Karpas-422 (cell line): ENCODE results near the gene WDFY2. TPM values are rescaled to one million over a fixed set of nuclear protein-coding genes. Genes with fewer than 3 reads are reported as not detected.
A peak's percentile ranks its signal among the peaks of the same experiment; 100 is the strongest.

Experiments used
- DNase-seq: peaks from one replicate; pipeline ENCODE4 v3.0.0-alpha.2; 2015
- H2AFZ ChIP-seq: fragments of 200-600 bp; sonication (generic); 2 replicates; pipeline ENCODE4 v1.6.1; 2014; ENCODE audit warnings: antibody characterized with exemption, low read length, mixed read lengths
- H3K27ac ChIP-seq: fragments of 200-600 bp; sonication (generic); 2 replicates; pipeline ENCODE4 v1.5.1; 2014; ENCODE audit warnings: mild to moderate bottlenecking, low read length, moderate library complexity
- H3K27me3 ChIP-seq: fragments of 200-600 bp; sonication (generic); 2 replicates; pipeline ENCODE4 v1.6.1; 2014; ENCODE audit warnings: low read length, mixed read lengths
- H3K36me3 ChIP-seq: fragments of 200-600 bp; sonication (generic); 2 replicates; pipeline ENCODE4 v1.6.1; 2014; ENCODE audit warnings: low read length, mixed read lengths; ENCODE audit not compliant: insufficient read depth
- H3K4me1 ChIP-seq: fragments of 200-600 bp; sonication (generic); 2 replicates; pipeline ENCODE4 v1.6.1; 2014; ENCODE audit warnings: mild to moderate bottlenecking, low read length, mixed read lengths
- H3K4me2 ChIP-seq: fragments of 200-600 bp; sonication (generic); 2 replicates; pipeline ENCODE4 v1.6.1; 2014; ENCODE audit warnings: low read length, low read depth, mild to moderate bottlenecking; ENCODE audit not compliant: poor library complexity, severe bottlenecking
- H3K4me3 ChIP-seq: fragments of 200-600 bp; sonication (generic); 2 replicates; pipeline ENCODE4 v1.5.1; 2014; ENCODE audit warnings: mild to moderate bottlenecking, antibody characterized with exemption, low read length, mixed read lengths
- H3K79me2 ChIP-seq: fragments of 200-600 bp; sonication (generic); 2 replicates; pipeline ENCODE4 v1.6.1; 2014; ENCODE audit warnings: mild to moderate bottlenecking, low read length, mixed read lengths
- H3K9ac ChIP-seq: fragments of 200-600 bp; sonication (generic); 2 replicates; pipeline ENCODE4 v1.6.0; 2014; ENCODE audit warnings: low read length
- H3K9me2 ChIP-seq: fragments of 200-600 bp; sonication (generic), shearing (Covaris generic); replicated peaks from 2 replicates; pipeline ENCODE4 v1.6.0; 2014; ENCODE audit warnings: mild to moderate bottlenecking, low read length, moderate library complexity; ENCODE audit not compliant: insufficient read depth
- H3K9me3 ChIP-seq: fragments of 300-700, 200-600 bp; sonication (generic); 2 replicates; pipeline ENCODE4 v1.6.1; 2014; ENCODE audit warnings: low read length, mixed read lengths
- H4K20me1 ChIP-seq: fragments of 200-600 bp; sonication (generic); 2 replicates; pipeline ENCODE4 v1.6.1; 2014; ENCODE audit warnings: mild to moderate bottlenecking, antibody characterized with exemption, low read length, low read depth; ENCODE audit not compliant: insufficient read depth
- total RNA-seq: library from RNA; depleted of rRNA; stranded (reverse); fragments of >200 nt; shearing (Covaris generic); gene quantifications from 2 replicates; pipeline ENCODE4 v1.2.3, GENCODE V29; 2014; ENCODE audit warnings: low replicate concordance

The WDFY2 gene
- total RNA-seq, 1 experiment from 2014 or later: 4.1 TPM

- DNase-seq: no peak
- no peak overlapping the region for H3K4me2 ChIP-seq
- H2AFZ ChIP-seq: no peak overlapping the region
- no peaks in the 10 kb centered on the region for H3K27me3 ChIP-seq
- no peaks in the 10 kb centered on the region for H3K9me3 ChIP-seq
- H4K20me1 ChIP-seq: no peaks in the 10 kb centered on the region
- no peak overlapping the region for H3K27ac ChIP-seq
- no peak overlapping the region for H3K4me3 ChIP-seq
- H3K79me2 ChIP-seq: no peaks in the 10 kb centered on the region
- no peaks in the 10 kb centered on the region for H3K36me3 ChIP-seq
- no peaks in the 10 kb centered on the region for H3K9me2 ChIP-seq
- H3K4me1 ChIP-seq: no peaks in the 10 kb centered on the region
- no peak overlapping the region for H3K9ac ChIP-seq
Observed at GRCh38 chr13:51577690-51578089, 6.6 kb upstream of the WDFY2 start.

- H3K9me3 ChIP-seq: no peaks in the 10 kb centered on the region
- H3K4me3 ChIP-seq: no peak overlapping the region
- peaks cover 3% of the 10 kb centered on the region for H3K4me1 ChIP-seq
- no peaks in the 10 kb centered on the region for H3K9me2 ChIP-seq
- no peaks in the 10 kb centered on the region for H3K36me3 ChIP-seq
- H4K20me1 ChIP-seq: no peaks in the 10 kb centered on the region
- DNase-seq: no peak
- no peak overlapping the region for H3K27ac ChIP-seq
- H3K9ac ChIP-seq: no peak overlapping the region
- no peaks in the 10 kb centered on the region for H3K79me2 ChIP-seq
- H2AFZ ChIP-seq: no peak overlapping the region
- H3K4me2 ChIP-seq: no peak overlapping the region
- H3K27me3 ChIP-seq: no peaks in the 10 kb centered on the region
Observed at GRCh38 chr13:51579676-51580075, 4.6 kb upstream of the WDFY2 start.

- no peak overlapping the region for H3K27ac ChIP-seq
- DNase-seq: no peak
- H3K4me3 ChIP-seq: no peak overlapping the region
- no peaks in the 10 kb centered on the region for H3K27me3 ChIP-seq
- H3K9ac ChIP-seq: no peak overlapping the region
- H3K4me2 ChIP-seq: no peak overlapping the region
- no peaks in the 10 kb centered on the region for H3K9me3 ChIP-seq
- H4K20me1 ChIP-seq: no peaks in the 10 kb centered on the region
- no peak overlapping the region for H2AFZ ChIP-seq
- H3K9me2 ChIP-seq: no peaks in the 10 kb centered on the region
- peaks cover 14% of the 10 kb centered on the region for H3K4me1 ChIP-seq
- no peaks in the 10 kb centered on the region for H3K79me2 ChIP-seq
- no peaks in the 10 kb centered on the region for H3K36me3 ChIP-seq
Observed at GRCh38 chr13:51581148-51581820, 3.0 kb upstream of the WDFY2 start.

GRCh38 chr13:51583469-51583874, 790 bp upstream of the WDFY2 start:
- peaks cover 10% of the 10 kb centered on the region; the same call in 1 of the 2 replicates for H4K20me1 ChIP-seq
- no peak overlapping the region for H3K27ac ChIP-seq
- peak overlapping the region; percentile 85 for H3K4me2 ChIP-seq
- no peaks in the 10 kb centered on the region for H3K9me3 ChIP-seq
- no peaks in the 10 kb centered on the region for H3K79me2 ChIP-seq
- H2AFZ ChIP-seq: peak overlapping the region; percentile 95; the same call in 1 of the 2 replicates
- peak overlapping the region; percentile 75 for H3K9ac ChIP-seq
- H3K27me3 ChIP-seq: no peaks in the 10 kb centered on the region
- H3K4me3 ChIP-seq: peak overlapping the region; percentile 90
- DNase-seq: no peak
- no peaks in the 10 kb centered on the region for H3K9me2 ChIP-seq
- H3K4me1 ChIP-seq: peaks cover 14% of the 10 kb centered on the region
- no peaks in the 10 kb centered on the region for H3K36me3 ChIP-seq

- H3K27me3 ChIP-seq: no peaks in the 10 kb centered on the region
- H3K79me2 ChIP-seq: no peaks in the 10 kb centered on the region
- peak overlapping the region; percentile 90 for H2AFZ ChIP-seq
- H3K9me3 ChIP-seq: no peaks in the 10 kb centered on the region
- H3K4me3 ChIP-seq: peak overlapping the region; percentile 90
- no peaks in the 10 kb centered on the region for H3K36me3 ChIP-seq
- peaks cover 19% of the 10 kb centered on the region for H4K20me1 ChIP-seq
- H3K9me2 ChIP-seq: no peaks in the 10 kb centered on the region
- DNase-seq: peak; percentile 85
- H3K4me1 ChIP-seq: peaks cover 14% of the 10 kb centered on the region
- peak overlapping the region; percentile 80 for H3K9ac ChIP-seq
- peak overlapping the region; percentile 85 for H3K4me2 ChIP-seq
- no peak overlapping the region for H3K27ac ChIP-seq
Observed at GRCh38 chr13:51584731-51585672, 740 bp downstream of the WDFY2 start.

- H2AFZ ChIP-seq: no peak overlapping the region
- H3K4me1 ChIP-seq: peaks cover 14% of the 10 kb centered on the region
- H3K36me3 ChIP-seq: no peaks in the 10 kb centered on the region
- peak overlapping the region; percentile 80; the same call in 1 of the 2 replicates for H3K9ac ChIP-seq
- peak; percentile 46 for DNase-seq
- H3K27me3 ChIP-seq: no peaks in the 10 kb centered on the region
- H3K9me3 ChIP-seq: no peaks in the 10 kb centered on the region
- H3K79me2 ChIP-seq: no peaks in the 10 kb centered on the region
- no peaks in the 10 kb centered on the region for H3K9me2 ChIP-seq
- no peak overlapping the region for H3K27ac ChIP-seq
- H3K4me3 ChIP-seq: peak overlapping the region; percentile 90
- H3K4me2 ChIP-seq: peak overlapping the region; percentile 85
- peaks cover 21% of the 10 kb centered on the region for H4K20me1 ChIP-seq
Observed at GRCh38 chr13:51585696-51586095, 1.4 kb downstream of the WDFY2 start.

GRCh38 chr13:51587372-51587771, 3.1 kb downstream of the WDFY2 start:
- H3K9ac ChIP-seq: no peak overlapping the region
- H3K4me1 ChIP-seq: peaks cover 14% of the 10 kb centered on the region
- H4K20me1 ChIP-seq: peaks cover 27% of the 10 kb centered on the region
- H3K4me2 ChIP-seq: no peak overlapping the region
- DNase-seq: no peak
- no peaks in the 10 kb centered on the region for H3K36me3 ChIP-seq
- no peaks in the 10 kb centered on the region for H3K9me3 ChIP-seq
- H3K79me2 ChIP-seq: no peaks in the 10 kb centered on the region
- no peaks in the 10 kb centered on the region for H3K9me2 ChIP-seq
- H3K27ac ChIP-seq: no peak overlapping the region
- H2AFZ ChIP-seq: no peak overlapping the region
- H3K4me3 ChIP-seq: no peak overlapping the region
- H3K27me3 ChIP-seq: no peaks in the 10 kb centered on the region

- peaks cover 13% of the 10 kb centered on the region for H3K4me1 ChIP-seq
- H3K4me2 ChIP-seq: no peak overlapping the region
Observed at GRCh38 chr13:51588406-51588949, 4.2 kb downstream of the WDFY2 start.

More at GRCh38 chr13:51588406-51588949, 4.2 kb downstream of the WDFY2 start:
- Histone ChIP-seq H3K9me2 (no peaks in the 10 kb centered on the region), H3K36me3 (no peaks in the 10 kb centered on the region), H3K4me3 (no peak overlapping the region), H3K9ac (no peak overlapping the region), H3K27me3 (no peaks in the 10 kb centered on the region), H2AFZ (no peak overlapping the region), H3K27ac (no peak overlapping the region), H3K9me3 (no peaks in the 10 kb centered on the region), H3K79me2 (no peaks in the 10 kb centered on the region), H4K20me1 (peaks cover 27% of the 10 kb centered on the region)
- no peak for DNase-seq
